ENCODE data around the gene AQP4.

- TF ChIP-seq CTCF (IDR thresholded peaks at IDR 0.05) = no peak
- no peak for TF ChIP-seq POLR2A (IDR thresholded peaks at IDR 0.05)
Observed at GRCh38 chr18:26827581-26827980, 37.9 kb downstream of the AQP4 start.

Data from Peyer's patch (tissue), 4 donors.